ENCODE results near the gene ERGIC1. TPM values are rescaled to one million over a fixed set of nuclear protein-coding genes. Genes with fewer than 3 reads are reported as not detected.

ERGIC1 gene
- total RNA-seq, 1 experiment from 2014 or later = 77.0 TPM

- Histone ChIP-seq H2AFZ (ENCODE audit: low read length) (no peak overlapping the region), H3K14ac (ENCODE audit: insufficient read depth, low read length) (no peak overlapping the region), H3K79me2 (ENCODE audit: insufficient read depth, low read length) (peaks cover 18% of the 10 kb centered on the region; the same call in 1 of the 2 replicates), H3K18ac (ENCODE audit: insufficient read length, low read depth, low read length) (no peak overlapping the region), H2AK5ac (ENCODE audit: insufficient read length, low read length) (no peak overlapping the region), H4K91ac (ENCODE audit: insufficient read length, low read depth, low read length) (no peak overlapping the region), H3K4me2 (ENCODE audit: insufficient read depth, insufficient read length, low read length) (no peak overlapping the region), H3K56ac (ENCODE audit: insufficient read length, low read depth, low read length) (no peak overlapping the region), H3K4ac (ENCODE audit: low read depth, low read length) (no peak overlapping the region), H2BK5ac (ENCODE audit: insufficient read length, low read length) (no peak overlapping the region), H3T11ph (ENCODE audit: low read length) (no peak overlapping the region), H3K23me2 (ENCODE audit: insufficient read length, low read depth, low read length, poor library complexity, severe bottlenecking) (no peaks in the 10 kb centered on the region), H3K27me3 (ENCODE audit: insufficient read depth, low read length) (no peaks in the 10 kb centered on the region), H2BK20ac (ENCODE audit: low read depth, low read length, poor library complexity, severe bottlenecking) (no peak overlapping the region), H3K23ac (ENCODE audit: insufficient read length, low read depth, low read length) (no peak overlapping the region), H3K4me1 (ENCODE audit: insufficient read depth, low read length) (0 out of 2 replicates have a peak, but pooled peaks cover under 1% of the 10 kb centered on the region), H2BK120ac (ENCODE audit: low read depth, low read length, poor library complexity, severe bottlenecking) (no peak overlapping the region), H3K27ac (ENCODE audit: insufficient read length, low read depth, low read length) (no peak overlapping the region), H4K20me1 (ENCODE audit: control insufficient read depth, insufficient read depth, insufficient read length) (peaks cover 2% of the 10 kb centered on the region), H4K8ac (replicated peaks; ENCODE audit: insufficient read length, low read depth, low read length) (no peak overlapping the region), H3K79me1 (ENCODE audit: insufficient read depth, low read depth, low read length, poor library complexity, severe bottlenecking) (peaks cover 3% of the 10 kb centered on the region), H3K9me3 (ENCODE audit: control insufficient read depth, low read depth, low read length) (no peaks in the 10 kb centered on the region), H2BK12ac (ENCODE audit: insufficient read length, low read depth, low read length) (no peak overlapping the region), H3K9ac (ENCODE audit: extremely low read depth, insufficient read length, low read length) (no peak overlapping the region), H2BK15ac (ENCODE audit: low read depth, low read length) (no peak overlapping the region), H4K5ac (ENCODE audit: insufficient read length, low read depth, low read length) (no peak overlapping the region)
- TF ChIP-seq CTCF (conservative IDR thresholded peaks at IDR 0.05) = no peak
- no peak for DNase-seq
- no peaks in the 10 kb centered on the region for H3K9me3 Mint-ChIP-seq
- no peak overlapping the region; a peak in 1 of 7 replicates for H3K27ac Mint-ChIP-seq
- no peaks in the 10 kb centered on the region for H3K27me3 Mint-ChIP-seq (ENCODE audit: low read depth)
- no peak overlapping the region for H3K4me3 Mint-ChIP-seq
- H3K36me3 Mint-ChIP-seq (ENCODE audit: insufficient read depth in 1 of 3, low read depth in 3 of 3) = peaks cover 4 to 18% (median 16%) of the 10 kb centered on the region in 3 experiments; a peak in 5 of 7 replicates
- WGBS (ENCODE audit: extremely low coverage, insufficient read length, low lambda C conversion rate) = no CpG with 5 or more reads among the region's 6 CpGs
- peaks cover 11 to 24% of the 10 kb centered on the region in 2 experiments; a peak in 3 of 4 replicates for H3K4me1 Mint-ChIP-seq
Observed at GRCh38 chr5:172841256-172841655, 7.2 kb downstream of the ERGIC1 start.

Data from H9 (cell line).